Prostate gland (tissue), 2 donors: Measurements from ENCODE around the gene MARCHF4. TPM values are rescaled to one million over a fixed set of nuclear protein-coding genes. Genes with fewer than 3 reads are reported as not detected.

ENCODE experiments used
- DNase-seq: peaks from one replicate; pipeline ENCODE4 v3.0.0-alpha.2; 2019; ENCODE audit warnings: low spot score
- H3K27ac ChIP-seq, 2 donors: fragments of 200-600 bp; sonication (generic); 2 replicates each; pipeline ENCODE4 v1.5.1; 2017 to 2019
- H3K27me3 ChIP-seq: fragments of 200-600 bp; sonication (generic); replicated peaks from 2 replicates; pipeline ENCODE4 v1.5.1; 2019; ENCODE audit not compliant: insufficient read depth
- H3K36me3 ChIP-seq, 2 donors: fragments of 200-600 bp; sonication (generic); 1 replicate in 1 of 2; 2 replicates in 1 of 2; pipeline versions ENCODE4 v1.5.1 to v1.8.1; 2017 to 2019
- H3K4me1 ChIP-seq: fragments of 200-600 bp; sonication (generic); replicated peaks from 2 replicates; pipeline ENCODE4 v1.5.1; 2019
- H3K4me3 ChIP-seq, 2 donors: fragments of 200-600 bp; sonication (generic); 2 replicates each; pipeline ENCODE4 v1.5.1; 2017 to 2019
- H3K9me3 ChIP-seq: fragments of 200-600 bp; sonication (generic); 2 replicates; pipeline ENCODE4 v1.5.1; 2017
- POLR2A ChIP-seq: fragments of 450-650 bp; IDR thresholded peaks from one replicate; pipeline ENCODE4 v1.6.1; 2016; ENCODE audit warnings: antibody characterized with exemption, mild to moderate bottlenecking
- POLR2AphosphoS5 ChIP-seq: sonication (generic); formaldehyde crosslinking; IDR thresholded peaks from one replicate; pipeline ENCODE4 v1.6.1; 2017; ENCODE audit warnings: antibody characterized with exemption
- WGBS: methylation state at CpG from one replicate; pipeline ENCODE4 v1.1.5; 2018; 5-methylcytosine and 5-hydroxymethylcytosine counted together
- intact Hi-C: fragments of 100-400 bp; cut with DNase I; formaldehyde crosslinking; loops from one replicate; pipeline ENCODE4 v1.14.2; 2022
- total RNA-seq, 2 donors: library from RNA; depleted of rRNA; stranded (reverse); fragments of >200 nt; gene quantifications; one replicate each; pipeline ENCODE4 v1.1.0, GENCODE V29; 2016
- TF ChIP-seq, protein P1 (sequence below), 4 experiments: fragments of 200-600 bp in 2 of 4; fragments of 450-650 bp in 2 of 4; sonication (generic) in 2 of 4; IDR thresholded peaks; 1 replicate in 3 of 4; 2 replicates in 1 of 4; pipeline ENCODE4 v1.5.1; 2016 to 2019; ENCODE audit warnings: antibody characterized with exemption in 4 of 4, mild to moderate bottlenecking in 2 of 4, moderate library complexity in 2 of 4

Gene MARCHF4
- total RNA-seq, 2 donors from 2014 or later = not detected

DNA sequence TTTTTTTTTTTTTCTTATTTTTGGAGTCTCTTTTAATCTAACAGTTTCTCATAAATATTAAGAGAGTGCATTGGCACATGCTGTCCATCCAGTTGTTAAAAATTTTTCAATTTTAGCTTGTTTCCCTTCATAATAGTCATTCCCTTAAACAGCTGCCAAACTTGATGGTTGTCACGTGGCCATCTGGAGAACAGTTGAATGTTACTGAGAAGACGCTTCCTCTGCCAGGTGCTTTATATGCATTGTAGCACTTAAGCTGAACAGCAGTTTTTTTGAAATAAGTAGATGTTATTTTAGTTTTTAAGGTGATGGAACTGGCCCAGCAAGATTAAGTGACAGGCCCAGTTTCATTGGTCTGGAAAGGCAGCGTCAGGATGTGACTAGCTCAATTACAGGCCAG is 43.3 kb upstream of the MARCHF4 start:
- Histone ChIP-seq H3K36me3 (no peaks in the 10 kb centered on the region), H3K9me3 (no peaks in the 10 kb centered on the region), H3K27ac (no peak overlapping the region), H3K4me1 (no peaks in the 10 kb centered on the region), H3K4me3 (no peak overlapping the region), H3K27me3 (no peaks in the 10 kb centered on the region)
- intact Hi-C loops = loop anchor here (10.0 kb wide), 1 partner anchor 301 kb away; no protein-coding TSS in a partner anchor
- no peak for DNase-seq
- WGBS = 90% methylated on average over 3 of the region's 3 CpGs
- TF ChIP-seq, protein P1, sequence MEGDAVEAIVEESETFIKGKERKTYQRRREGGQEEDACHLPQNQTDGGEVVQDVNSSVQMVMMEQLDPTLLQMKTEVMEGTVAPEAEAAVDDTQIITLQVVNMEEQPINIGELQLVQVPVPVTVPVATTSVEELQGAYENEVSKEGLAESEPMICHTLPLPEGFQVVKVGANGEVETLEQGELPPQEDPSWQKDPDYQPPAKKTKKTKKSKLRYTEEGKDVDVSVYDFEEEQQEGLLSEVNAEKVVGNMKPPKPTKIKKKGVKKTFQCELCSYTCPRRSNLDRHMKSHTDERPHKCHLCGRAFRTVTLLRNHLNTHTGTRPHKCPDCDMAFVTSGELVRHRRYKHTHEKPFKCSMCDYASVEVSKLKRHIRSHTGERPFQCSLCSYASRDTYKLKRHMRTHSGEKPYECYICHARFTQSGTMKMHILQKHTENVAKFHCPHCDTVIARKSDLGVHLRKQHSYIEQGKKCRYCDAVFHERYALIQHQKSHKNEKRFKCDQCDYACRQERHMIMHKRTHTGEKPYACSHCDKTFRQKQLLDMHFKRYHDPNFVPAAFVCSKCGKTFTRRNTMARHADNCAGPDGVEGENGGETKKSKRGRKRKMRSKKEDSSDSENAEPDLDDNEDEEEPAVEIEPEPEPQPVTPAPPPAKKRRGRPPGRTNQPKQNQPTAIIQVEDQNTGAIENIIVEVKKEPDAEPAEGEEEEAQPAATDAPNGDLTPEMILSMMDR (IDR thresholded peaks at IDR 0.05) = no peak
- TF ChIP-seq POLR2A = no peak
- TF ChIP-seq POLR2AphosphoS5 = no peak

DNA sequence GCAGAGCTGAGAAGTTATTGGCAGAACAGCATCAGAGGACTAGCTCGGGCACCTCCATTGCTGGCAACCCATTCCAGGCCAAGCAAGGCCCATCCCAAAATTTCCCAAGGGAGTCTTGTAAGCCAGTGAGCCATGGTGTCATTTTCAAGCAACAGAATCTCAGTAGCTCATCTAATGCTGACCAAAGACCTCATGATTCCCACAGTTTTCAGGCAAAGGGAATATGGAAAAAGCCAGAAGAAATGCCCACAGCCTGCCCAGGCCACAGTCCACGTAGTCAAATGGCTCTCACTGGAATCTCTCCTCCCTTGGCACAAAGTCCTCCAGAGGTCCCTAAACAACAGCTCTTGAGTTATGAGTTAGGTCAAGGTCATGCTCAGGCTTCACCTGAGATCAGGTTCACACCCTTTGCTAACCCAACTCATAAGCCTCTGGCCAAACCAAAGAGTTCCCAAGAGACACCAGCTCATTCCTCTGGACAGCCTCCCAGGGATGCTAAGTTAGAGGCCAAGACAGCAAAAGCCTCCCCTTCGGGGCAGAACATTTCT is 42.6 kb upstream of the MARCHF4 start:
- WGBS = 97% methylated on average over 3 of the region's 3 CpGs
- no peaks in the 10 kb centered on the region for H3K4me1 ChIP-seq
- intact Hi-C loops = loop anchor here (10.0 kb wide), 1 partner anchor 300 kb away; no protein-coding TSS in a partner anchor
- no peak overlapping the region for H3K4me3 ChIP-seq
- DNase-seq = no peak
- H3K27me3 ChIP-seq = no peaks in the 10 kb centered on the region
- H3K9me3 ChIP-seq = no peaks in the 10 kb centered on the region
- no peak overlapping the region for H3K27ac ChIP-seq
- TF ChIP-seq POLR2A = no peak
- TF ChIP-seq, protein P1 (IDR thresholded peaks at IDR 0.05) = no peak
- no peak for TF ChIP-seq POLR2AphosphoS5
- no peaks in the 10 kb centered on the region for H3K36me3 ChIP-seq

DNA sequence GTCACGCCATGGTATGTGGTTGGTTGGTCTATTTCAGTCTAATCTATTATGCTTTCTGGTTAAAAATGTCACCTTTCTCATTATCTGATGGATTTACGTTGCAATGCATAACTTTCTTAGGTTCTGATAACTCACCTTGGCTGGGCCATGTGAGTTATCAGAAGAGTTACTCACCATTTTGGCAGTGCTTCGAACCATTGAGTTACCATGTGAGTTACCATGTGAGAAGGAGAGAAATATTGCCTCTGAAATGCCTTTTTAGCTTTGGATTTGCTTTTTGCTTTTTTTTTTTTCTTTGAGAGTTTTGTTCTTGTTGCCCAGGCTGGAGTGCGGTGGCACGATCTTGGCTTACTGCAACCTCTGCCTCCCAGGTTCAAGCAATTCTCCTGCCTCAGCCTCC is 41.6 kb upstream of the MARCHF4 start:
- no peaks in the 10 kb centered on the region for H3K4me1 ChIP-seq
- H3K4me3 ChIP-seq = no peak overlapping the region
- no peaks in the 10 kb centered on the region for H3K27me3 ChIP-seq
- no peaks in the 10 kb centered on the region for H3K36me3 ChIP-seq
- intact Hi-C loops = loop anchor here (10.0 kb wide), 1 partner anchor 299 kb away; no protein-coding TSS in a partner anchor
- no peaks in the 10 kb centered on the region for H3K9me3 ChIP-seq
- TF ChIP-seq POLR2A (no peak), POLR2AphosphoS5 (no peak)
- TF ChIP-seq, protein P1 (IDR thresholded peaks at IDR 0.05) = no peak
- WGBS = 98% methylated on average over 5 of the region's 5 CpGs
- H3K27ac ChIP-seq = no peak overlapping the region
- DNase-seq = no peak

DNA sequence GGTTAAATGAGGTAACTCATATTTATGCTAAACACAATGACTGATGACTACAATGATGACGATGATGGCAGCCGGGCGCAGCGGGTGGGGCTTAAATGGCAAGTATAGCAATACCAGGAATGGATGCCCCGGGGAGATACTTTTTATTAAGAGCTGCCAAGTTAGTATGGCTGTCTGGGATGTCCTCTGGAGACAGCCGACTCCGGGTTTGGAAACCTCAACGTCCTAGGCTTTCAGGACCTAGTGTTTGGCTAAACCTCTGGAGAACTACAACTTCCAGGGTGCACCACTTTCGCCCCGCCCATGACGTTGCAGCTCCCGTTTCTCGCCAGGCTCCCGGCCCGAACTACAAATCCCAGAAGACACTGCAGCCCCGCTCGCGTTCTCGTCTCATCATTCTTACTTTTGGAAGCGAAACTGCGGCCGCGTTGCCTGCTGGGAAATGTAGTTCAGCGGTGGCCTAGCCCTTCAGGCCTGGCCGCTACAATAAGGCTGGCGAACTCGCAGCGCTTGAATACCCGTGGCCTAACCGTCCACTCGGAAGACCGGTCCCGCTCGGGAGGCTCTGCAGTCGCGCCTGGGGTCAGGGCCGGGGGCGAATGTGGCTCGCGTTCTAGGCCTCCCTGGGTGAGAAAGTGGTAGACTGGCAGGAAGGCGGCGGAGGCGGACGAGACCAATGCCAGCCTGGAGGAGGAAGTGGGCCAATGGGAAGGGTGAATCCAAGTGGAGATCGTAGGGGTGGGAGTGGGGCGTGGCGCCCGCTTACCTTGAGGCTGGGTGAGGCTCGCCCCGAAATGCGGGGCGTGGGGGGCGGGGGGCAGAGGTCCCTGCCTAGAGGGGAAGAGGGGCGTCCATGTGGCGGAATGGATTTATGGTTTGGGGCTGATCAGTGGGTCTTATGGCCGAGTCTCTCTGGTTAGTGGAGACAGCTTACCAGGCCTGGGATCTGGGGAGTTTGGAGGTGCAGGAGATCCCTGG is 40.0 kb upstream of the MARCHF4 start, which contains the start of gene SMARCAL1:
TSS of gene SMARCAL1 (plus strand) at position 463 of the 978 bp plus-strand sequence. CDS start 2,221 bp downstream, outside the sequence.
- intact Hi-C loops = loop anchor here (10.0 kb wide), 1 partner anchor 298 kb away; no protein-coding TSS in a partner anchor
- Histone ChIP-seq H3K27ac (peak within 1 kb of the TSS; percentile 94 to 95), H3K4me3 (peak within 1 kb of the TSS; percentile 52 to 65), H3K36me3 (no peaks in the 10 kb centered on the region), H3K9me3 (no peaks in the 10 kb centered on the region), H3K27me3 (no peaks in the 10 kb centered on the region), H3K4me1 (no peaks in the 10 kb centered on the region)
- TF ChIP-seq, protein P1 (IDR thresholded peaks at IDR 0.05) = peak in 1 of 4 experiments; percentile 26
- TF ChIP-seq POLR2AphosphoS5 = peak; percentile 96
- TF ChIP-seq POLR2A = peak; percentile 29
- DNase-seq = peak; percentile 98
- 7% methylated on average over 55 of the region's 56 CpGs for WGBS
